ENCODE data around the gene BIRC7.

DNA sequence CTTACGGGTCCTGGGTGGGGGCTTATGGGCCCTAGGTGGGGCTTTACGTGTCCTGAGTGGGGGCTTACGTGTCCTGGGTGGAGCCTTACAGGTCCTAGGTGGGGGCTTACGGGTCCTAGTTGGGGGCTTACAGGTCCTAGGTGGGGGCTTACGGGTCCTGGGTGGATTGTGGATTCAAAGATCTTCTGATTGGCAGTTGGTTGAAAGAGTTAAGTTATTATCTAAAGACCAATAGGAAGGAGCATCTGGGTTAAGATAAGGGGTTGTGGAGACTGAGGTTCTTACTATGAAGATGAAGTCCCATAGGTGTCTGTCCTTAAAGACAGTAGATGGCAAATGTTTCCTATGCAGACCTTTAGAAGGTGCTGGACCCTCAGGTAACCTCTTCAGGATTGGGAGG lies 8.4 kb upstream of the BIRC7 start:
- TF ChIP-seq, protein P1, sequence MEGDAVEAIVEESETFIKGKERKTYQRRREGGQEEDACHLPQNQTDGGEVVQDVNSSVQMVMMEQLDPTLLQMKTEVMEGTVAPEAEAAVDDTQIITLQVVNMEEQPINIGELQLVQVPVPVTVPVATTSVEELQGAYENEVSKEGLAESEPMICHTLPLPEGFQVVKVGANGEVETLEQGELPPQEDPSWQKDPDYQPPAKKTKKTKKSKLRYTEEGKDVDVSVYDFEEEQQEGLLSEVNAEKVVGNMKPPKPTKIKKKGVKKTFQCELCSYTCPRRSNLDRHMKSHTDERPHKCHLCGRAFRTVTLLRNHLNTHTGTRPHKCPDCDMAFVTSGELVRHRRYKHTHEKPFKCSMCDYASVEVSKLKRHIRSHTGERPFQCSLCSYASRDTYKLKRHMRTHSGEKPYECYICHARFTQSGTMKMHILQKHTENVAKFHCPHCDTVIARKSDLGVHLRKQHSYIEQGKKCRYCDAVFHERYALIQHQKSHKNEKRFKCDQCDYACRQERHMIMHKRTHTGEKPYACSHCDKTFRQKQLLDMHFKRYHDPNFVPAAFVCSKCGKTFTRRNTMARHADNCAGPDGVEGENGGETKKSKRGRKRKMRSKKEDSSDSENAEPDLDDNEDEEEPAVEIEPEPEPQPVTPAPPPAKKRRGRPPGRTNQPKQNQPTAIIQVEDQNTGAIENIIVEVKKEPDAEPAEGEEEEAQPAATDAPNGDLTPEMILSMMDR (IDR thresholded peaks at IDR 0.05) = no peak
- TF ChIP-seq POLR2A (IDR thresholded peaks at IDR 0.05; ENCODE audit: low read depth) (no peak), POLR2AphosphoS5 (IDR thresholded peaks at IDR 0.05) (no peak), EP300 (IDR thresholded peaks at IDR 0.05) (no peak)
